ENCODE measurements around the gene PLXNB2.
"Not testable (repeated sequence)": the region's sequence is repeated elsewhere in the genome, so short reads cannot be mapped to it uniquely, and the experiment has no call there.

The PLXNB2 gene

DNA sequence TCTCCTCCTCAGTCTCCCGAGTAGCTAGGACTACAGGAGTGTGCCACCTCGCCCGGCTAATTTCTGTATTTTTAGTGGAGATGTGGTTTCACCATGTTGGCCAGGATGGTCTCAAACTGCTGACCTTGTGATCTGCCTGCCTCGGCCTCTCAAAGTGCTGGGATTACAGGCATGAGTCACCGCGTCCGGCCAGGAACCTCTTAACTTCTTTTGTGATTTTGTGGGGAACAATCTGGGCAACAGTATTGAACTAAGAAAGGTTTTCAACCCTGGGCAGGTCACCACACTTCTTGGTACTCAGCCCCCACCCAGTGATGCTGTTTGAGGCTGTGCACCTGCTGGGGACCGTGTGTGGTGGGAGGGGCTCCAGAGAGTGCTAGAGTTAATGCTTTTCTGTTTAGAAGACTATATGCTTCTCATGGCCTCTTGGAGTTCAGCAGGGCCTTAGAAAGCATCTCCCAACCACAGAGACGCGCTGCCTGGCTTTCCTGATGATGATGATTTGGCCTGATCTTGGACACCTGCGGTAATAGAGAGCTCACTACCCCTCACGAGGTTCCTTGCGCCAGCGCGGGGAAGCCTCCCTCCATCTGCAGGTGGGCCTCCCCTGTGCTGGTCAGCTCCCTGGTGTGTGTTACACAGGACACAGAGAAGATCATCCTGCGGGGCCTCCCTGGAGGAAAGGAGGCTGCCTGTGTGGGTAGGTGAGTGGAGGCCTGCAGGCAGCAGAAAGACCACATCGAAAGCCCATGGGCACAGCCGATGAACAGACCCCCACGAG lies 18.2 kb upstream of the PLXNB2 start:
- DNase-seq, result no peak

DNA sequence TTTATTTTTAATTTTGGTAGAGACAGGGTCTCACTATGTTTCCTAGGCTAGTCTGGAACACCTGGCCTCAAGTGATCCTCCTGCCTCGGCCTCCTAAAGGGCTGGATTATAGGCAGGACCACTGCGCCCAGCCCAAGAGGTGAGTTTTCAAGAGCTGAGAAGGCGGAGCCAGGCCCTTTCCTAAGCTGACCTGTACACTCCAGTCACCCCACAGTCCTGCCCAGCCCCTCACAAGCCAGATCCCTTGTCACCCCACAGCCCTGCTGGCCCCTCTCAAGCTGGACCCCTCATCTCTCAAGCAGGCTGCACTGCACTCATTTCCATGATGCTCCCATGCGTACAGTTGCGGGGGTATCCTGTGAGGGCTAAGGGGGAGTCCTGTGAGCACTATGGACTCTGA lies 16.5 kb upstream of the PLXNB2 start:
- no peak for DNase-seq

DNA sequence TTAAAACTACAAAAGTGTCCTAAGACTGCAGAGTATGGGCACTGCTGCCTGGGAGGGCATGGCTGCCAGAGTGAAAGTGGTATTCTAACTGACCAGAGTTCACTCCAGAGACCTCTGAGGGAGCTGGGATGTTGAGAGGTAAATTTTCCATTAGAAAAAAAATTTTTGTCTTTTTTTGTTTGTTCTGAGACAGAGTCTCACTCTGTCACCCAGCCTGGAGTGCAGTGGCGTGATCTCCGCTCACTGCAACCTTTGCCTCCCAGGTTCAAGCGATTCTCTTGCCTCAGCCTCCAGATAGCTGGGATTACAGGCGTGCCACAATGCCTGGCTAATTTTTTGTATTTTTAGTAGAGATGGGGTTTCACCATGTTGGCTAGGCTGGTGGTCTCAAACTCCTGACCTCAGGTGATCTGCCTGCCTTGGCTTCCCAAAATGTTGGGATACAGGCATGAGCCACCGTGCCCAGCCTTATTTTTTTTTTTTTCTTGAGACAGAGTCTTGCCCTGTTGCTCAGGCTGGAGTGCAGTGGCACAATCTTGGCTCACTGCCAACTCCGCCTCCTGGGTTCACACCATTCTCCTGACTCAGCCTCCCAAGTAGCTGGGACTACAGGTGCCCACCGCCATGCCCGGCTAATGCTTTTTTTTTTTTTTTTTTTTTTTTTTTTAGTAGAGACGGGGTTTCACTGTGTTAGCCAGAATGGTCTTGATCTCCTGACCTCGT lies 15.1 kb upstream of the PLXNB2 start:
- DNase-seq, result not testable (repeated sequence)

DNA sequence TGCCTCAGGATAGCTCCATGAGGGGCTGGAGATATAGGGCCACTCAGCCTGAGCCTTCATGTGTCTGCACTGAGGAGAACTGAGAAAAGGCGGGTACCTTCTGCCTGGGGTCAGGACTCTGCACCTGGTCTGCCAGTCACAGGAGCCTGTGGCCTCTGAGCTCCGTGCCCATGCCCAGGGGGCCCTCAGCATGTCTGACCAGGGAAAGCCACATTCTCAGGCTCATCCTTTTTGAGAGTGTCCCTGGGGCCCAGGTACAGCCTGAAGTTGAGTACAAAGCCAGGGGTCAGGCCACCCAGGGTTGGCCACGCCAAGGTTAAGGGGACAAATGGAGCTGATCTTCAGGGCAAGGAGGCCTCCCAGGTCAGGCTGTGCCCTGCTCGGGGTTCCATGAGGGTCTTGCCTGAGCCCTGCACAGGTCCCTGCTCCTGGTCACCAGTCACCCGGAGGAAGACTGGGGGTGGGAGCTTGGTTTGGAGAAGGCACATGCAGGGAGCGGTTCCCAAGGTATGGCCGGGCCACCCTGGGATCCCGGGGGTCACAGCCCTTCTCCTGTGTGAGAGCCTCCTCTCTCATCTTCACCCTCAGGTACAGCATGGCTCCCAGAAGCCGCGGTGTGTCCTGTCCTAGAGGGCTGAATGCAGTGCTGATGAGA lies 13.4 kb upstream of the PLXNB2 start:
- DNase-seq, result no peak

DNA sequence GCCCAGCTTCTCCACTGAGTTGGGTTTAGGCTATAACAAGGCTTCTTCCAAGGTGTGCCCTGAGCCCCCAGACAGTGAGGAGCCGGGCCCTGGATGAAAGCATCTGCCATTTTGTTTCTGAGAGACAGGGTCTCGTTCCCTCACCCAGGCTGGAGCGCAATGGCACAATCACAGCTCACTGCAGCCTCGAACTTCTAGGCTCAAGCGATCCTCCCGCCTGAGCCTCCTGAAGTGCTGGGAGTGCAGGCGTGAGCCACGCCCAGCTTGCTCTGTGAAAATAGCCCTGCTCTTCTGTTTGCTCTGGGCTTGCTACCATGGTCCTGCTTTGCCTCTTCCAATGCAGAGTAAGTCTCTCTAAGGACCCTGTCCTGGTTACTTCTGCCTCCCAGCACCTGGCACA lies 12.7 kb upstream of the PLXNB2 start:
- DNase-seq, result no peak

DNA sequence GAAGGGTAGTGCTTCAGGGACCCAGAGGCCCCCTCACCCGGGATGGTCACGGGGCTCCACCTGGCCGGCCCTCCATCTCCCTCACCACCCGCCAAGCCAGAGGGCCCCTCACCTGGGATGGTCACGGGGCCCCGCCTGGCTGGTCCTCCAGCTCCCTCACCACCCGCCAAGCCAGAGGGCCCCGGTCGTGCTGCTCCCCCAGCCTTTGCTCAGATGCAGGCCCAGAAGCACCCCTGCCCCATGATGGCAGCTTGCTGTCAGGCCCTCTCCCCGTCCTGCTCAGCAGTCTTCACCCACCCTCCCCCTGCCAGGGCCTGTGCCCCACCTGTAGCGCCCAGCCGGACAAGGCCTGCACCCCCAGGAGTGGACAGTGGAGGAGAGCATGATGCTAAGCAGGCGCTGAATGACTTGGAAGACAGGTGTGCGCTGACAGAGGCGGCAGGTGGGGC lies 12.1 kb upstream of the PLXNB2 start:
- DNase-seq, result no peak

DNA sequence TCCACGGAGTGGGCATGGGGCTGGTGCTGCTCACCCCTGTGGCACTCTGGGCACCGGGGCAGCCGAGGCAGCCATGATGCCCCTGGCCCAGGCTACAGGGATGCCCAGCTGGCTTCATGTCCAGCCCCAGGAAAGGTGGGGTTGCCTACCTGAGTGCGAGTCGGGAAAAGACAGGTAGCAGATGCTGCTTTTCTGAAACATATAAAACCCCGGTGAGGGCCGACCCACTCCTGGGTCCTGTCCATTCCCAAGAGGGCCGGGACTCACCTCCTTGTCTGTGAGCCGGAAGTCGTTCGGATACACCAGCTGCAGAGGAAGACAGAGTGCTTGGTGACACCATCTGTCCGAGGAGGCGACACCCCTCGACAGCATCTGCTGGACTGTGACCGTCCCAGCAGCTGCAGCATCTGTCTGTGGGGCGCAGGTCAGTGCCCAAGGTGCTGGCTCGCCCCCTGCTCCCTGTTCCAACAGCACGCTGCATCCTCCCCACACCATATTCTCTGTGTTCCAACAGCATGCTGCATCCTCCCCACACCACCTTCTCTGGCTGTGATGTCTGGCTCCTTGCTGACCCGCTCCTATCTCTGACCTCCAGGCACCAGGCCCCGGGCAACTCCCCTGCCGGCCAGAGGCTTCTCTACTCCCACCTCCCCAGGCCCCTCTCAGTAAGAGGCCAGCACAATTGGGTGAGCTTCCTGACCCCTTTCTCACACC lies 11.4 kb upstream of the PLXNB2 start:
- no peak for DNase-seq

DNA sequence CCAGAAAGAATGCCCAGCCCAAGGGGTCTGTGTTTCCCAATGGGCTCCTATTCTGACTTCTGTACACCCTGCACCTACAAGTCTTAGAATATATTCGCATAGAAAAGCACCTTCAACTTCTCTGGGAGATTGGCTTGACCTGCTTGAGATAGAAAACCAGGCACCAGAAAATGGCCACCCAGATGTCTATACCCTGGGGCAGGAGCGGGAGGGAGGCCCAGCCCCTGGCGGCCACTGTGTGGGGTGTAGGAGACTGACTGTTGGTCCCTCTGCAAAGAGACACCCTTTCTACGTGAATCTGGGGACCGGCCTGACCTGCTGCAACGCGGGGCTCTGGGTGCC lies 10.9 kb upstream of the PLXNB2 start:
- DNase-seq, result no peak

DNA sequence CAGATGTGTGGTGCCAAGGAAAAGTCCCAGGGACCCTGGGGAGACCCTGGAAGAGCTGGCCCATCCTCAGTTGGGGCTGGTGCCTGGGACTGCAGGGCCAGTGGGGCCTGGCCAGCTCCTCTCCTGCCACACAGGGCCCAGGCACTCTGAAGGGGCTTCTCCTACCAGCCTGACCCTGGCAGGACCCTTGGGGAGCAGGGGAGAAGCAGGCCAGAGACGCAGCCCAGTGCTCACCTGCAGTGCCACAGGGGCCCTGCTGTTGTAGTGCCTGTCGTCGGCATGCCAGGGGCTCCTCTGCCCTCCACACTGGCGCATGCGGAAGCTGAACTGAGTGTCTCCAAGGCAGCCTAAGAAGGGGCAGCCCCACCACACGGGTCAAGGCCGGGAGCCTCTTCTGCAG lies 10.2 kb upstream of the PLXNB2 start:
- DNase-seq, result no peak

DNA sequence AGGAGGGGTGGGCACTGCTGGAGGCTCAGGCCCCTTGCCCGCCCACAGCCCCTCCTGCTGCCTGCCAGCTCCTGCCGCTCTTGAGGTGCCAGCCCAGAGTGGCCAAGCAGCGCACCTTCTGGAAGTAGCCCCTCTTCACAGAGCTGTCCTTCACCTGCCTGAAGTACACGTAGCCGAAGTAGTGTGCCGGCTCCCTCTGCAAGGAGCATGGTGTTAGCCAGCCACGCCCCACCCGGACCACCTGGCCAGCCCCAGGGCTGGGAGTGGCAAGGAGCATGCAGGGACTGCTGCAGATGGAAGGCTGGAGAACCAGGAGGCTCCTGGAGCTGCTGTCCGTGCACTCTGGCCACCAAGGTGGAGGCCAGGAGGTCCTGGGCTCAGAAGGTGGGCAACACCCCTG lies 9.7 kb upstream of the PLXNB2 start:
- no peak for DNase-seq

DNA sequence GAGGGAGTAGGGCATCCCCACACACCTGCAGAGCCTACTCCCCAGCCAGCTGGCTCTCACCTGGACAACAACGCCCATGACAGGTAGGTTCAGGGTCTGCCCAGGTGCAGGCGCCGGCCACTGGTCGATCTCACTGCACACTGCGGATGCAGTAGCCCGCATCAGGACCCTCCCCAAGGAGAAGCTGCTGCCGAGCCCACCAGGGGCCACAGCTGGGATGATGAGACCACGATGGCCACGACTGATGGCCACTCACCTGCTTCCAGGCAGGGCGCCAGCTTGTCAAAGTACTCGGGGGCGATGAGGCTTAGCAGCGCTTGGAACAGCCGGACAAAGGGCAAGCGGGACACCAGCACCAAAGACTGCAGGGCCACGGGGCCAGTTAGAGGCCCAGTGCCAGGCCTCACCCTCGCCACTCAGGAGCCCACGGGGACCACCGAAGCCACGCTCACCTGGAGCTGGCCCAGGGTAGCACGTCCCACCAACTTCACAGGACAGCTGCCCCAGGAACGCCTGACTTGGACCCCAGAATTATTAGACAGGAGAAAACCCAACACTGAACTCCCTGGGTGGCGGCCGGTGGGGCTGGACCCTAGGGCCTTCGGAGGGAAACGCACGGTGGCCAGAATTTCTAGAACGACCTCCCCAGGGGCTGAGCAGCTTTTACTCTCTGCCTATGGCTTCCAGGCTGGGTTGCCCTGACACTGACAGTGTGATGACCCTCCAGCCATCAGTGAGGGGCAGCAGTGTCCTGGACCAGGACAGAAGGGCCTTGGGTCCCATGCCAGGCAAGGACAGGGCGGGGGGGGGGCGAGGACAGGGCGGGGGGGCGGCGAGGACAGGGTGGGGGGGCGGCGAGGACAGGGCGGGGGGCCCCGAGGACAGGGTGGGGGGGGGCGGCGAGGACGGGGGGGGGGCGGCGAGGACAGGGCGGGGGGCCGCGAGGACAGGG lies 8.9 kb upstream of the PLXNB2 start:
- DNase-seq, result no peak

DNA sequence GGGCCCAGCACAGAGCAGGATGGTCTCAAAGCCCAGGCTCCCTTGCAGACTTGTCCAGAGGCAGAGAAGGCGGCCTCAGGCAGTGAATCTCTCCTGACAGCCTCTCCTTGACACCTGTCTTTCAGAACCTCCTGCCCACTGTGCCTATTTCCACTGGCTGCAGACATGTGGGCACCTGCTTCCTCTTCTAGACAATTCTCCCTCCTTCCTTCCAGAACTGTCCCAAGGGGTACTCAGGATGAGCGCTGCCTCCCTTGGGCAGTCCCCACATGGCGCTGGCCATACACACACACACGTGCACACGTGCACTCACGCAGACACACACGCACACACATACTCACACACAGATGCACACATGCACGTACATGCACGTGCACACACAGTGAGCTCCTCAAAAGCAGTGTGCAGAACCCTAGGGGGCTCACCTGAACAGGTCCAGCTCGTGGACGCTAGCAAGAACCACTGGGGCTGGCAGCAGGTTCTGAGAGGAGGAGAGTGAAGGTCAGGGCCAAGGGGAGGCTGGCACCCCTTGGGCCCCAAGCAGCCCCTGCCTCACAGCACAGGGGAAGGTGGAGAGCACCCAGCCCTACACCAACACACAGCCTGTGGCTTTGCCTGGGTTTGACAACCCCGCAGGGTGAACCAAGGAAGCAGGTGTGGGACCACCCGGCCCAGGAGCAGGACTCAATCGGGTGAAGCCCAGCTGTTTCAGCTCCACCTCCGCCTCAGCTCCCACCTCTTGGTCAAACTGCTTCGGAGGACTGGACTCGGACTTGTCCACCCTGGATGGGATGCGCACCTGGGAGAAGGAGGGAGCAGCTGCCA lies 8.1 kb upstream of the PLXNB2 start:
- no peak for DNase-seq

DNA sequence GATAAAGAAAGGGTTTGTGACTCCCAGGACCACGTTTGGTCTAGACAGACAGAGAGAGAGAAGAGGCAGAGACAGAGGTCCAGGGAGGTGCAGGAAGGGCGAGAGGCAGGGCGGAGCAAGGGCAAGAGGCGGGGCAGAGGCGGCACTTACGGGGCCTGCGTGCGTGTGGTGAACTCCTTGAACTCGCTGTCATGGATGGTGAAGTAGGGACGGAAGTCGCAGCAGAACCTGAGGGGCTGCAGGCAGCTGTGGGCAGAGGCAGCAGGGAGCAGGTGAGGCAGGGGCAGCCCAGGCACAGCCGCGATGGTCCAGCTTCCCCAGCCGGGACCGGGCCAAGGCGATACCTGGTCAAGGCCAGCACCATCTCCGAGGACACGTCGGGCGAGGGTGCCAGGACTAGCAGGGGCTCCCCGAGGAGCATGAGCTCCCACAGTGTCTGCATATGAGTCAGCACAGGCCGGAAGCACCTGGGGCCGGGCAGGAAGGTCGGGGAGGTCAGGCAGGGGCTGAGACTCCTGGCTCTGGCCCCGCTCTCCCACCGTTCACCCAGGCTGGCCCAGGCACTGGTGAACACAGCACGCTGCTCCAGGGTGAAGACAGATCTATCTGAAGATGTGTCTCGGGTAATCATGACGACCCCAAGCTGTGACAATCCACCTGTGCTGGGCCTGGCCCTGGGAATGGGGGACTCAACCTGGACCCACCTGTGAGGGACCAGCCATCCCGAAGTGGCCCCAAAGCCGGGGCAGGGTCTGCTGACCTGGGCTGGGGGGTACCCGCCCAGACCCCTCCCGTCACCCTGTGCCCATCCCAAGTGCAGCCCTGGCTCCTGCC lies 7.2 kb upstream of the PLXNB2 start:
- DNase-seq, result peak; percentile 46

DNA sequence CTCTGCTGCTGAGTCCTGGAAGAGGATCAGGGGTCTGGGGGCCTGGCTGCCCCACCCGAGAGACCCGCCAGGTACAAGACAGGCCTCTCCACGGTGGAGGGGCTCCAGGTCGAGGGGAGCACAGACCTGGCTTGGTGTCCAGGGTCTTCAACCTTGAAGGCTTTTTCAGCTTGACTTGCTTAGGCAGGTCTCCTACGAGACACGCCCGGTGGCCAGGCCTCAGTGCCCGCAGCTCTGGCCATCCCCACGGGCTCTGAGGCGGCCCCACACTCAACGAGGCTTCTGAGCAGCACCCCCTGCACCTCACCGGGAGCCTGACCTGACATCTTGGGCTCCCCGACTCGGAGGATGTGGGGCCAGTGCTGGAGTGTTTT lies 6.6 kb upstream of the PLXNB2 start:
- DNase-seq, result no peak

DNA sequence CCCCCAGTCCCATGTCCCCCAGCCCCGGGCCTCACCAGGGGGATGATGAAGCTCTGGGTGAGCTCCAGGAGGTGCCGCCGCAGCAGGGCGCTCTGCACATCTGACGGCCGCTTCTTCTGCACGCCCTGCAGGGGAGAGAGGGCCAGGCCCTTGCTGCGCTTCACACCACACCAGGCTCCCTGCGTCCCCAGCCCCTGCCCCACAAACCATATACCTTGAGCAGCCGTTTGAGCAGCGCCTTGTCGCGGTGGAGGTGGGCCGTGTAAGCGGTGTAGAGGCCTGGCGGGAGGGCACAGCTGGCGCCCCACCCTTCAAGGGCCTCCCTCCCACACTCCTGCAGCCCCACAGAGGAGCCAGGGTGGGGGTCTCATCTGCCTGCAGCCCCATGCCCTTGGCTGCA lies 6.2 kb upstream of the PLXNB2 start:
- DNase-seq, result no peak

DNA sequence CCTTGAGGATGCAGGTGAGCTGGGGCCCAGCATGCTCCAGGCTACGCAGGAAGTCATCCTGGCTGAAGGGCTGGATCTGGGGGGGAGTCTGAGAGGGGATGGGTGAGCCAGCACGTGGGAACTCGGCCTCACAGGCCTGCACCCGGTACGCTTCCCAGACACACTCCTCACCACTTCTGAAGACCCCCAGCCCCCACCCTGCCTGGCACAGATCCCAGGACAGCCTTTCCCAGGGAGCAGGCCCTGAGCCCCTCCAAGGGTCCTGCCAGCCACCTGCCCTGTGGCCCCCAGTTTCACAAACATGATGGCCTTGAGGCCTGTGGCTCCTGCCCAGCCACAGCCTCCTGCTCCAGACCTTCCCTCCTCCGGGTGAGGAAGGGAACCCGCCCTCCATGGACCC lies 5.6 kb upstream of the PLXNB2 start:
- no peak for DNase-seq

DNA sequence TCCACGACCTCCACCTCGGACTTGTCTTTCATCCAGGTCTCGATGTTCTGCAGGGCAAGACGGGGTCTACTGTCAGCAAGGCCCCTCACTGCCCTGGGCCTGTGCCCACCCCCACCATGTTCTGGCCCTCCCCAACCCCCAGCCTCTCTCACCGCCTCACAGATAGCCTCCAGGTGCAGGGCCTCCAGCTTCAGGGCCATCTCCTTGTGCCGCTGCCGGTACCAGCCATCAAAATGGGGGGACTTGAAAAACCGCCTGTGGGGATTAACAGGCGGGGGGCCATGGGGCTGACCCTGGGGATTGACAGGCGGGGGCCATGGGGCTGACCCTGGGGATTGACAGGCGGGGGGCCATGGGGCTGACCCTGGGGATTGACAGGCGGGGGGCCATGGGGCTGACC lies 4.9 kb upstream of the PLXNB2 start:
- no peak for DNase-seq

DNA sequence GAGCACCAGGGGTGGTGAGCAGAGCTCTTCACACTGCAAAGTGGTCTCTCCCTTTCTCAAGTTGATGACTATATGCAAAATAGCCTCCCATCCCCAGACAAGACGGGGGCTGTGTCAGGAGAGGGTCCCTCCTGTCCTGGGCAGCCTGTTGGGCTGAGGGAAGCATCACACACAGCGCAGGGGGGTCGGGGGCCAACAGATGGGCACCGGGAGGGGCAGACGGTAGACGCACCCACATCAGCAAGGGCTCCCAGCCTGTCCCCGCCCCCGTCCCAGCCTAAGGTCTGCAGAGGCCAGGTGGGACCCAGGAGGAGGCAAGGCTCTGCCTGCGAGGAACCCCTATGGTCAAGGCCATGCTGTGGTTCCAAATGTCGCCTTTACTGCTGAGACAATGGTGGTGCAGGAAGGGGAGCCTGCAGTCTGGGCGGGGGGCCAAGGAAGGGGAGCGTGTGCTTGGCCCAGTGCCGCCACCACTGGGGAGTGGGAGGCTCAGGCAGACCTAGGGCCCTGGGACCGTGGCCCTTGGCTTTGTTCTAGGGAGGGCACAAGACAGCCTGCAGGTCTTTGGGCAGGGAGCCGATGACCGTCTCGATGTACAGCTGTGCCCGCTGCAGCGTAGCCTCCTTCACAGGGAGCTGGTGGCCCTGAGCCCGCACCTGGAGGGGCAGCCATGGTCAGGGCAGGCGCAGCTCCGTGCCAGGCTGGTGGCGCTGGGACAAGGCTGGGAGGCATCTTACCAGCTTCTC lies 4.3 kb upstream of the PLXNB2 start:
- DNase-seq, result no peak

DNA sequence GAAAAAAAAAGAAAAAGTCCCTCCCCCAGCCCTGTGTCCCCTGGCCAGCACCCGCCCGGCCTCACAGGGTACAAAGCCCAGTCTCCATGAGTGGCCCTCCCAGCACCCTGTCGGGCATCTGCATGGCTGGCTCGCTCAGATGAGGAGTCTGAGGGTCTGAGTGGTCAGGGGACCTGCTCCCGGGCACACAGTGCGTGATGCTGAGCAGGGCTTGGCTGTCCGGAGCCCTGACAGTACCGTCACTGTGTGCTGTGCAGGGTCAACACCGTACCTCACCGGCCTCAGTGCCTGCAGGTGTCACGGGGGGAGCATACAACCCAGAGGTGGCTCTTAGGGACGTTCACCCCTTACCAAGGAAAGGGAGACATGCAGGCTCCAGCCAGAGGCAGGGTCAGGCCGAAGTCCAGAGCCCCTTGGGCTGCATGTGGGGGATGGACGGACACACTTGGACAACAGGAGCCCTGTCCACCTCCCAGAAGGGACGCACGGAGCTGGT lies 3.6 kb upstream of the PLXNB2 start:
- no peak for DNase-seq
